Astrocyte of the cerebellum (primary cell): ENCODE measurements around the gene PTRH2.

Source experiments
- DNase-seq: peaks from one replicate; pipeline ENCODE4 v3.0.0-alpha.2; 2011; ENCODE audit warnings: low read depth
- H3K4me3 ChIP-seq: 2 replicates; pipeline ENCODE4 v1.5.1; 2011; ENCODE audit warnings: mild to moderate bottlenecking, low read depth, low read length, moderate library complexity
- CTCF ChIP-seq: IDR thresholded peaks from 2 replicates; pipeline ENCODE4 v1.5.1; 2012; ENCODE audit warnings: low read length, low read depth, moderate library complexity, mild to moderate bottlenecking; ENCODE audit errors: missing control alignments
- in situ Hi-C: cut with HindIII; loops from 2 replicates; pipeline ENCODE4 v1.10.0; 2017; ENCODE audit warnings: low sequenced_read_pairs

The PTRH2 gene

GRCh38 chr17:59711936-59712335 is 4.7 kb upstream of the PTRH2 start:
- DNase-seq = no peak
- in situ Hi-C loops = no loop called here
- no peak overlapping the region for H3K4me3 ChIP-seq
- no peak for TF ChIP-seq CTCF

DNA sequence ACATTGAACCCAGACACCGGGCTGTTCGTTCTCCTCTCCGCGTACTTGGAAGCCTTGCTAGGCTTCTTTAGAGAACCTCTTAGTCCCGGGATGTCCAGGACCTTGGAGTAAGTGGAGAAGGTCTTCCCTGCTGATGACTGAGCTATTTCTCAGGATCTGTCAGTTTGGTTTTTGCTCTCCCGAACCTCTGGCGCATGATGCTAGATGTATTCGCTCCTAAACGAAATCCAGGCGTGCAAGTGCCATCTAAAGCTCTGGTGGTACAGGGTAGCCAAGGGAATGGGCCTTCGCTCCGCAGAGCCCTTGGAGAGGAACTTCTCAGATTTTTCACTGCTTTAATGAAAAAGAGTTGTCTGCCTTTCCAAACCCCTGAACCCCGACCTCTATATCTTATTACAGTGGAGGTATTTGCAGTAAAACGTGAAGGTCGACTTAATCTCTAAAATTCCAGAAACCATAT is 771 bp upstream of the PTRH2 start:
- H3K4me3 ChIP-seq = peak overlapping the region; percentile 96
- TF ChIP-seq CTCF = no peak
- peak; percentile 8 for DNase-seq
- in situ Hi-C loops = no loop called here

GRCh38 chr17:59702304-59702703 is 4.9 kb downstream of the PTRH2 start:
- DNase-seq = no peak
- in situ Hi-C loops = no loop called here
- TF ChIP-seq CTCF = no peak
- no peak overlapping the region for H3K4me3 ChIP-seq

GRCh38 chr17:59699786-59700185 is 7.4 kb downstream of the PTRH2 start:
- H3K4me3 ChIP-seq = no peak overlapping the region
- TF ChIP-seq CTCF = no peak
- DNase-seq = no peak
- in situ Hi-C loops = no loop called here

DNA sequence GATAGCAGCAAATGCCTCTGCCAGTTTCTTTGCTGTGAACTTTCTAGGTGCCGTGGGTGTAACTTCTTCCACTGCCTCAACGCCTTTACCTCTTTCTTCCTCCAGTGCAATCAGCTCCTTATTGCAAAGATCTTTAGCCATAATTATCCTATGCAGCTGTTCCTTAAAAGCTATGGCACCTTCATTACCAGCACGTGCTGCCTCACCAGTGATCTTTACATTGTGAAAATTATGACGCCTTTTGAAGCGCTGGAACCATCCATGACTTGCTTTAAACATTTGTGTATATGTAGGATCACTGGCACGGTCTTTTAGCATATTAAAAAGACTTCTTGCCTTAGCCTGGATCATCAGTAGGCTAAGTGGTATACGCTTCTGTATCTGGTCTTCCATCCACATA is 8.0 kb downstream of the PTRH2 start:
- in situ Hi-C loops = no loop called here
- no peak for DNase-seq
- TF ChIP-seq CTCF = no peak
- H3K4me3 ChIP-seq = no peak overlapping the region

DNA sequence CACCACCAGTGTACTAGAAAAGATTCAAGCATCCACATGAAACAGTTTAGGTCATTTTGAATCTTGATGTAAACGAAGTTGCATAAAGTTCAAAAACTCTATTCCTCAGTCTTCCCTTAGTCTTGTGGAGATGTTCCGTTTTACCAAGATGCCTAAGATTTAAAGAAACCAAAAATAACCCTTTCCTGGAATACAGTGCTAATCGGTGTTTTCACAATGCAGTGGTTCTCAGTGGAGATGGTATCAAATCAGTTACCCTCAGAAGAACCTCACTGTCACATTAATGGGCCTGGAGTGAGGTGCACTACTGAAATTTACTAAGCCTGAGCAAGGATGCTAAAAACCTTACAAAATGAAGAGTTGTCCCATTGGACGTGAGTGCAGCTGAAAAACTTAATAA is 9.1 kb downstream of the PTRH2 start:
- TF ChIP-seq CTCF = no peak
- no peak overlapping the region for H3K4me3 ChIP-seq
- DNase-seq = no peak
- in situ Hi-C loops = no loop called here

DNA sequence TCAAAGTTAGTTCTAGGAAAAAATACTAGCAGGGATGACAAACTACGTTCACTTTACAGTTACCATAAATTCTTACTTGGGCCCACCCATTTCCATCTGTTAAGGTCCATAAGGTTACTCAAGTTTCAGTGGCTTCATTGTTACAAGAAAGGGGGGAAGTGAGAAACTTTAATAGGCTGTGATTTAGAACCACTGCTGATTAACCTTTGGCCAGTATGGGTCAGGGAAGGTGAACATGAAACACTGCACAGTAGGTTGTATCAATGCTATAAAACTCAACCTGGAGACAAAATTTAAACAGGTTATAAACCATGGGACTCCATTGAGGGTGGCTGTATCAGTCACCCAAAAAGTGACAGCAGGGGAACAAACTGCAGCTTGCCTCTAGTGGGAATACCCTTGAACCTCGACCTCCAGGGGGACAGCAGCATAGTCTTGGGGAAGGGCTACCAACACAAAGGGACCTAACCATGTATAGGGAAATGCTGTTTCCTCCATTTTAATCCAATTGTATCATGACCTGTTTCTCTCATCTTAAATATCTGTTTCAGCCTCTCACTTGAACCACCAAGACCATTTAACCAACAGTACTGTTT is 10.4 kb downstream of the PTRH2 start:
- DNase-seq = no peak
- in situ Hi-C loops = no loop called here

More for the DNA sequence above, 10.4 kb downstream of the PTRH2 start:
- TF ChIP-seq CTCF = no peak
- no peak overlapping the region for H3K4me3 ChIP-seq
